Caco-2 (cell line): ENCODE data around the gene RGN. TPM values are rescaled to one million over a fixed set of nuclear protein-coding genes. Genes with fewer than 3 reads are reported as not detected.
"Not testable (repeated sequence)": the region's sequence is repeated elsewhere in the genome, so short reads cannot be mapped to it uniquely, and the experiment has no call there.

Source experiments
- BruUV-seq: library from RNA; stranded (reverse); fragments of 400-500 nt; replicated peaks from 2 replicates; lab custom pipeline; 2021; lab: Mats Ljungman, UMichigan
- CTCF ChIA-PET: fragments of 300-600 bp; sonication (Branson Sonifier 250); formaldehyde crosslinking; loops from one replicate; lab custom pipeline; 2022; ENCODE audit warnings: antibody characterized with exemption; lab: Charles Lee
- POLR2A ChIA-PET: fragments of 300-600 bp; sonication (Branson Sonifier 250); formaldehyde crosslinking; loops from one replicate; lab custom pipeline; 2022; ENCODE audit warnings: antibody characterized with exemption; lab: Charles Lee
- DNase-seq, 2 experiments: peaks; one replicate each; pipeline versions ENCODE4 v3.0.0 to v3.0.0-alpha.2; 2020 to 2022
- H3K27me3 ChIP-seq: replicated peaks from 2 replicates; pipeline ENCODE4 v1.6.0; 2011; ENCODE audit warnings: low read length; ENCODE audit not compliant: control insufficient read depth, insufficient read depth
- H3K36me3 ChIP-seq: 2 replicates; pipeline ENCODE4 v1.5.1; 2011; ENCODE audit warnings: low read length; ENCODE audit not compliant: control insufficient read depth, insufficient read depth
- H3K4me1 ChIP-seq: fragments of 250-450 bp; sonication (Bioruptor Pico); 2 replicates; pipeline ENCODE4 v1.5.1; 2020; ENCODE audit warnings: mild to moderate bottlenecking
- H3K4me3 ChIP-seq: 2 replicates; pipeline ENCODE4 v1.5.1; 2011; ENCODE audit warnings: low read depth, mild to moderate bottlenecking, control low read depth, low read length
- H3K9me3 ChIP-seq: fragments of 250-450 bp; sonication (Bioruptor Pico); 2 replicates; pipeline ENCODE4 v1.5.1; 2020; ENCODE audit warnings: mild to moderate bottlenecking, moderate library complexity
- H3K27ac Mint-ChIP-seq: one replicate; pipeline ENCODE4 v1.8.0; 2022; ENCODE audit warnings: mixed read lengths; ENCODE audit not compliant: unreplicated experiment
- H3K27me3 Mint-ChIP-seq: one replicate; pipeline ENCODE4 v1.8.0; 2022; ENCODE audit warnings: mixed read lengths; ENCODE audit not compliant: insufficient read depth, unreplicated experiment
- H3K36me3 Mint-ChIP-seq: one replicate; pipeline ENCODE4 v1.8.0; 2022; ENCODE audit warnings: mild to moderate bottlenecking, mixed read lengths; ENCODE audit not compliant: insufficient read depth, unreplicated experiment
- H3K4me1 Mint-ChIP-seq: one replicate; pipeline ENCODE4 v1.8.0; 2022; ENCODE audit warnings: low read depth, mixed read lengths; ENCODE audit not compliant: unreplicated experiment
- H3K4me3 Mint-ChIP-seq: one replicate; pipeline ENCODE4 v1.8.0; 2022; ENCODE audit warnings: mild to moderate bottlenecking, moderate library complexity, mixed read lengths; ENCODE audit not compliant: unreplicated experiment
- H3K9me3 Mint-ChIP-seq: one replicate; pipeline ENCODE4 v1.8.0; 2022; ENCODE audit warnings: mixed read lengths; ENCODE audit not compliant: unreplicated experiment
- CTCF ChIP-seq, 2 experiments: fragments of 200-600 bp in 1 of 2; IDR thresholded peaks; 1 replicate in 1 of 2; 2 replicates in 1 of 2; pipeline versions ENCODE4 v1.5.1 to v1.8.0; 2011 to 2022; ENCODE audit warnings: antibody characterized with exemption in 1 of 2, control low read depth in 1 of 2, inconsistent platforms in 1 of 2, low read depth in 1 of 2, low read length in 1 of 2, mild to moderate bottlenecking in 1 of 2, moderate library complexity in 1 of 2; ENCODE audit not compliant: insufficient read depth in 1 of 2, severe bottlenecking in 1 of 2, unreplicated experiment in 1 of 2
- intact Hi-C: fragments of 100-400 bp; cut with micrococcal nuclease; formaldehyde crosslinking; loops from one replicate; pipeline ENCODE4 v1.10.0; 2022; ENCODE audit not compliant: unreplicated experiment
- total RNA-seq: library from RNA; stranded (reverse); gene quantifications from 2 replicates; pipeline ENCODE4 v1.2.3, GENCODE V29; 2022

RGN gene
- total RNA-seq, 1 experiment from 2014 or later: 36.2 TPM

- Mint-ChIP-seq H3K9me3 (no peaks in the 10 kb centered on the region), H3K4me3 (no peak overlapping the region), H3K27ac (no peak overlapping the region), H3K27me3 (no peaks in the 10 kb centered on the region), H3K36me3 (no peaks in the 10 kb centered on the region), H3K4me1 (no peaks in the 10 kb centered on the region)
- ChIA-PET POLR2A (no interaction called here), CTCF (interaction anchor here (0.6 kb wide), 2 partner anchors 40 to 413 kb away, joined by 6 to 11 read pairs; no protein-coding TSS in a partner anchor)
- no peak for DNase-seq
- no peak for TF ChIP-seq CTCF (IDR thresholded peaks at IDR 0.05; ENCODE audit: insufficient read depth in 1 of 2, low read depth in 1 of 2, low read length in 1 of 2, severe bottlenecking in 1 of 2, unreplicated experiment in 1 of 2)
- H3K4me1 ChIP-seq: no peaks in the 10 kb centered on the region
- H3K27me3 ChIP-seq: no peaks in the 10 kb centered on the region
- no peak overlapping the region for H3K4me3 ChIP-seq
- no peaks in the 10 kb centered on the region for H3K9me3 ChIP-seq
- BruUV-seq: no TSS peak
- no peaks in the 10 kb centered on the region for H3K36me3 ChIP-seq
- intact Hi-C loops: no loop called here
Measured at GRCh38 chrX:47112316-47112954, 34.2 kb downstream of the RGN start.

GRCh38 chrX:47116551-47117110 lies 38.4 kb downstream of the RGN start:
- BruUV-seq, H3K27ac Mint-ChIP-seq, H3K27me3 ChIP-seq, H3K4me1 Mint-ChIP-seq, DNase-seq, H3K27me3 Mint-ChIP-seq, CTCF ChIA-PET, H3K36me3 ChIP-seq, H3K4me1 ChIP-seq, H3K9me3 Mint-ChIP-seq, H3K4me3 Mint-ChIP-seq, POLR2A ChIA-PET, H3K9me3 ChIP-seq, H3K4me3 ChIP-seq, H3K36me3 Mint-ChIP-seq, intact Hi-C loops: not testable (repeated sequence)

- BruUV-seq, H3K4me1 ChIP-seq, H3K4me3 ChIP-seq, H3K9me3 ChIP-seq, H3K4me1 Mint-ChIP-seq, DNase-seq, H3K9me3 Mint-ChIP-seq, intact Hi-C loops, H3K27ac Mint-ChIP-seq, H3K36me3 Mint-ChIP-seq, H3K4me3 Mint-ChIP-seq, CTCF ChIA-PET, H3K27me3 Mint-ChIP-seq, POLR2A ChIA-PET, H3K27me3 ChIP-seq, H3K36me3 ChIP-seq: not testable (repeated sequence)
Measured at GRCh38 chrX:47124466-47124865, 46.2 kb downstream of the RGN start.

DNA sequence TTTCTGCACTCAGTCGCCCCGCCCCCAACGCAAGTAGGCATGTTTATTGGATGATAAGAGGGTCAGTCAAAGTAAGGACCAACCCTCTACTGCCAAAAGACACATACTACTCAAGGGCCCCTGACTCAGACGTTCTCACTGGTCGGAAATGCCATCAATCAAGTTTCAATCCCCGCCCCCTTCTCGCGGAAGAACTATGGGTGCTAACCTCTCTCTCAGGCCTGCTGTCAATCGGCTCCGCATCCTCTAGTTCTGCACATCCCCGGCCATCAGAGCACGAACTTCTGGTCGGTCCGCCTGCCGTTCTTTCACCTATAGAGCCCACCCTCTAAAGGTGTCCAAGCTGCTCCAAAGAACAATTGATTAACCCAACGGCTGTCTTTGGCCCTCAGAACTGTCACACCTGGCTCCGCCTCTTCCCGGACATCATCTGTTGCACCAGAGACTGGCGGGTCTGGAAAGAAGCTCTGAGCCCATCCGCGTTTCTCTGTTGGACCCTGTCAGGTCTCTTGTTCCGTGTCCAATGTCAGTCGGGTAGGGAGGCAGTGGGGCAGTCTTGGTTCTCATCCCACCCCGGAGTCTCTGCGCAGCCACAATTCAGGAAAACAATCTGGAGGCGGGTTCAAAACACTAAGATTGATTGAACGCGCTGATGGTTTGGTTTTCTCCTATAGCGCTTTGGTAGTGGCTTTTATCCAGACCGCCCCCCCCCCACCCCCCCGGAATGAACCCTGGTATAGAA lies 51.1 kb downstream of the RGN start:
- ChIA-PET CTCF (interaction anchor here (1.5 kb wide), 1 partner anchor 16 kb away, joined by 6 read pairs; the partner anchor contains the start of genes NDUFB11 and RBM10), POLR2A (interaction anchor here (1.0 to 1.9 kb wide), 2 partner anchors 16 to 70 kb away, joined by 3 to 12 read pairs; partner anchors contain the start of genes NDUFB11 and RBM10)
- peak overlapping the region; percentile 59 for H3K4me3 ChIP-seq
- TF ChIP-seq CTCF (IDR thresholded peaks at IDR 0.05; ENCODE audit: insufficient read depth in 1 of 2, low read depth in 1 of 2, low read length in 1 of 2, severe bottlenecking in 1 of 2, unreplicated experiment in 1 of 2): no peak
- no peaks in the 10 kb centered on the region for H3K9me3 ChIP-seq
- no peaks in the 10 kb centered on the region for H3K27me3 Mint-ChIP-seq
- no TSS peak for BruUV-seq
- H3K4me1 Mint-ChIP-seq: no peaks in the 10 kb centered on the region
- no peaks in the 10 kb centered on the region for H3K27me3 ChIP-seq
- peaks cover 8% of the 10 kb centered on the region for H3K36me3 Mint-ChIP-seq
- no peaks in the 10 kb centered on the region for H3K36me3 ChIP-seq
- H3K4me1 ChIP-seq: no peaks in the 10 kb centered on the region
- DNase-seq: peak; percentile 92 to 93
- H3K27ac Mint-ChIP-seq: peak overlapping the region; percentile 31
- peak overlapping the region; percentile 84 for H3K4me3 Mint-ChIP-seq
- intact Hi-C loops: no loop called here
- H3K9me3 Mint-ChIP-seq: no peaks in the 10 kb centered on the region
